Stimulated activated CD8-positive, alpha-beta memory T cell treated with anti-CD3 and anti-CD28 coated beads, Interleukin-4, amount 100 ng/mL, for 1 hour (primary cell): ENCODE measurements around the gene RHBDL2.
"Not testable (repeated sequence)": the region's sequence is repeated elsewhere in the genome, so short reads cannot be mapped to it uniquely, and the experiment has no call there.

Experiments used
- DNase-seq, 2 donors: peaks; one replicate each; pipeline ENCODE4 v3.0.0-alpha.2; 2020; ENCODE audit warnings: low read depth in 2 of 2, low spot score in 1 of 2

Gene RHBDL2

DNA sequence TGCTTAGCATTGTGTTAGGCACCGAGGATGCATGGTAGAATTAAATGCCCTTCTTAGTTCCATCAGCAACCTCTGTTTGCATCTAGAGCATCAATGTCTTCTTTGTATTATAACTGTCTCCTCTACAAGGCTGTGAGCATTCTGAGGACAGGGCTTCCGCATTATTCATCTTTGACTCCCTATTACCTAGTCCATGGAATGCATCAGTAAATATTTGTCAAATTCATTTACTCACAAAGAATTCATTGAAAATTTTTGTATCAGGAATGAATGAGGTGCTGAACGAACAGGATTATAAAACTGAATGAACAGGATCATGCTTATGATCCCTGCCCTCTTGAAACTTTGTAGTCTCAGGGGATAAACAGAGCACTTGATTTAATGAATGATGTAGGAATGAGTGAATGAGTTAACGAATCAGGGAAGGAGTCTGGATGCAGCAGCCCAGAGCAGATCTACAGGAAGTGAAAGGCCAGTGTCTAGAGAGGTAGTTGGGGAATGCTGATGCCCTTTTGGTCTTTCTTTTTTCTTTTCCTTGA is 2.8 kb downstream of the RHBDL2 start:
- no peak for DNase-seq

DNA sequence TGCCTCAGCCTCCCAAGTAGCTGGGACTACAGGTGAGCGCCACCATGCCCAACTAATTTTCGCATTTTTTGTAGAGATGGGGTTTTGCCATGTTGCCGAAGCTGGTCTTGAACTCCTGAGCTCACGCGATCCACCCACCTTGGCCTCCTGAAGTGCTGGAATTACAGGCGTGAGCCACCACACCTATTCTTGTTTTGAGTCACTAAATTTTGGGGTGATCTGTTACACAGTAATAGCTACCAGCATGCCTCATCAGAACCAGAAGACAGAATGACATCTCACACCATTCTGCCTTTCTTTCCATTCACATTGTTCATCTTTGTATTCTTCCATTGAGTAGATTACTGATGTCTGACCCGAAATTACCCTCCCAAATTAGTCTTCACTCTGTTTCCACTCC is 9.1 kb downstream of the RHBDL2 start:
- no peak for DNase-seq

DNA sequence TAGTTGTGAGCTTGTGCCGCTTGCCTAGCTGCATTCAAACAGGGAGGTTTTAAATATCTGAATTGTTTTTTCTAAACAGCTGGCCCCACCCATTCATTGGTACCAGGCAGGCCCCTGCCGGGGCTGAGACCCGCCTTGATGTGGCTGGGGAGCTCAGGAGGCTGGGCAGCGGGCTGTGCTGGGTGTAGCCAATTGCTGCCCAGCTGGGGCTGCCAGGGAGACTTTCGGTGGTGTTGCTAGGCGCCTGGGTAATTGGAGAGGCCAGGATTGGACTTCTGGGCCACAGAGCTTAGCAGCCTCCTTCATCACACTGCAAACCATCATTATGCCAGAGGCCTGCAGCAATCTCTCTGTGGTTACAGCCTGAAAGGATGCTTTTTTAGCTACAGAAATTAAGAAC is 12.2 kb downstream of the RHBDL2 start:
- DNase-seq: no peak

DNA sequence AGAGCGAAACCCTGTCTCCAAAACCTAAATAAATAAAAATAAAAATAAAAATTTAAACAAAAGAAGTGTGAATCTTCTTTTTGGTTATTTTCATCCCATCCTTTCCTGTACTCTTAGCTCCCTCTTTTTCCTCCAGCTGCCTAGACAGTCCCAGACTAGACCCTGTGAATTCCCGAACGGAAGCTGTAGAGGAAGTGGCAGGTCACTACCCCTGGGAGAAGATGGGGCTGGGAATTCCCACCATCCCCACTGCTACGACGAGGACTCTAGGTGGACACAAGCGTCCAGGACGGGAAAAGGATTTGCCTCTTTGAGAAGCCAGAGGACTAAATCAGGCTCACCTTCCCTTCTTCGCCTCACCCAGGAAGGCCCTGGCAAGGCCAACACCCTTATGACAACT is 12.6 kb downstream of the RHBDL2 start:
- DNase-seq: no peak

DNA sequence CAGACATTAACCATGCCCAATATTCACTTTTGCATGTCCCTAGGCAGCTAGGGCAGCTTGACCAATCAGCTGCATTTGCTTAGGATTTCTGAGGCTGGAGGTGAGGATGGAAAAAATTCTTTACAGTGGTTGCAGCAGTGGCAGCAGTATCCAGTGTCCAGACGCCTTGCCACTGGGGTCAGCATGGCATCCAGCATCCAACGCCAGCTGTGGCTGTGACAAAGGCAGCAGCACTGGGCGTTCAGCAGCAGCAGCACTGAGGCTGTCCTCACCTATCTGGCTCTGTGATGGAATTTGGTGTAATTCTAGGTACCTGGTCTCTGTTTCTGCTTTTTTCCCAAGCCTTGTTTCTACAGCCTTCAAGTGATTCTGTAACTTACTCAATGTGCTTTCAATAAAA is 15.5 kb downstream of the RHBDL2 start:
- DNase-seq: no peak

DNA sequence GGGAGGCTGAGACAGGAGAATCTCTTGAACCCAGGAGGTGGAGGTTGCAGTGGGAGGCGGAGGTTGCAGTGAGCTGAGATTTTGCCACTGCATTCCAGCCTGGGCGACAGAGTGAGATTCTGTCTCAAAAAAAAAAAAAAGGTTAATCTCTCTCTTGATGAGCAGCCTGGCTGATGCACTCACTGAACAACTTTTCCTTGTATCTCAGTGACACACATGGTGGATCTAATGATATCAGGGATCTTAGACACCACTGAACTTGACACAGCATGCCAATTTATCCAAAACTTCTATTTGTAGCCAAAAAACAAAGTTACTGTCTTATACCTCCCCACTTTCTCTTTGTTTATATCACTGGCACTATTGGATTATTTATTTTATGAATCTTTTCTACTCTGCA is 16.2 kb downstream of the RHBDL2 start:
- DNase-seq: no peak

DNA sequence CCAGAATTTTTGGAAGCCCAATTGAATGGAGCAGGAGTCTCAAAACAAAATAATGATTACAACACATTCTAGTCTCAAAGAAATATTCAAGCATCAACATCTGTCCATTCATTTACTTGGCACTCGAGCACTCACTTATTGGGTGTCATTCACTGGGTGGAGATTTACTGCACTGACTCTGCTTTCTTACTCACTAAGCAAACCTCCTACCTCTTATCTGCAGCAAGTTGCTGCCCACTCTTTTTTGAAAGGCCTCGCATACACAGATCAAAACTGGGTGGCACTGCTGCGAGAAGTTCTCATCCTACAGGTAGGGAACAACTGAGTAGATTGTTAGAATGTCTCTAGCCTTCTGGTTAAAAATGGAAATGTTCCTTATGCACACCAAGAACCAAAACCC is 18.0 kb downstream of the RHBDL2 start:
- DNase-seq: no peak

DNA sequence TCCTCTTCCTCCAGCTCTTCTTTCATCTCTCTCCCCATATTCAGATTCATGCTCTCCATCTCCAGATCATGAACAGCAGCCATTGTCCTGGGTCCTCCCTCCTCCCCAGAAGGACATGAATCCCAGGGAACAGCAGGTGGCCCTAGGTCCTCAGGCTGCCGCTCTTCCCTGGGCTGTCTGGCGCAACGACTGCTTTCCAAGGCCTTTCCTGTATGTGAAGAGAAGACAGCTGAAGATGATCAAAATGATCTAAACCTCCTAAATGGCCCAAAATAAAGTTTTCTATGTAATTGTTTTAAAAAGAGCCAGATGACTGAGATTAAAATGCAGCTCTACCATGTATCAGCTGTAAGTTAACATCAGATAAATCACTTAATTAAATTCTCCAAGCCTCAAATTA is 22.5 kb downstream of the RHBDL2 start:
- DNase-seq: no peak

DNA sequence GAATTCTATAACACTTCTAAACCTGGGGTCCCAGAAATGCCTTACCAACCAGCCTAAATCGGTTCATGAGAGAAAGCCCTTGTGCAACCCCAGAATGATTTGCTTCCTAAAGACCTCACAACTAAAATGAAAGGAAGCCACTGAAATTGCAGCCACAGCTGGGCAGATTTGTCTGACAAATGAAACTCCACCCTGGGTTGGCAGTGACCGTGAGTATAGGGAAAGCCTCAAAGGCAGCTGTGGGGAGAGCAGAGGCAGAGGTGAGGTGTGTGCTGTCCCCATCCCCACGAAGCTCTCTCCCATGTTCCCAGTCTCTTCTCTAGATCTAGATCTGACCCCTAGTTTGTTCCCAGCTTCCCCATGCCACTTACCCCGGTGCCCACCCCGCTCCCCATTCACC is 23.1 kb downstream of the RHBDL2 start:
- DNase-seq: no peak

DNA sequence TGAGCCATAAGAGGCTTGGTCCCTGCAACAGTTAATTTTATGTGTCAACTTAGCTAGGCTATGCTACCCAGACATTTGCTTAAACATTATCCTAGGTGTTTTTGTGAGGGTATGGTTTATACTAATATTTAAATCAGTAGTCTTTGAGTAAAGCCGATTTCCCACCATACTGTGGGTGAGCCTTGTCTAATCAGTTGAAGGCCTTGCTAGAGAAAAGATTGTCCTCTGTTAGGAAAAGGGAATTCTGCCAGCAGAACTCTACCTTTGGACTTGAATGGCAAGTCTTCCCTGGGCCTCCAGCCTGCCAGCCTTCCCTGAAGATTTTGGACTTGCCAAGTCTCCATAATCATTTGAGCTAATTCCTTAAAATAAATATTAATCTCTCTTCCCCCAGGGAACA is 23.9 kb downstream of the RHBDL2 start:
- DNase-seq: no peak

DNA sequence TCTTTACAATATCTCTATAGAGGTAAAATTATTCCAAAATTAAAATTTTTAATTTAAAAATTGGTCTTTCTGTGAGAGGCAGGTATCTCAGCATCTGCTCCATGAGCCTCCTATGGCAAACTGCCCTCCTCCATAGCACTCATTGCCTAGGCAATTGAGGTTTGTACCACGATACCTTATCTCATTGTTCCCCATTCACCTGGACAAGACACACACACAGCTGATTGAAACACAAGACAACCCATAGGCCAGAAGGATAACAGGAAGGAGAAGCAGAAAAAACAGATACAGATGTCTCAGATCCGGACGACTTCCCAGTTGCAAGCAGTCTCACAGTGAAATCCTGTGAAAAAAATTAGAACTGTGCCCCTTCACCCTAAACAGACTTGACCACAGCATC is 24.3 kb downstream of the RHBDL2 start:
- DNase-seq: no peak

DNA sequence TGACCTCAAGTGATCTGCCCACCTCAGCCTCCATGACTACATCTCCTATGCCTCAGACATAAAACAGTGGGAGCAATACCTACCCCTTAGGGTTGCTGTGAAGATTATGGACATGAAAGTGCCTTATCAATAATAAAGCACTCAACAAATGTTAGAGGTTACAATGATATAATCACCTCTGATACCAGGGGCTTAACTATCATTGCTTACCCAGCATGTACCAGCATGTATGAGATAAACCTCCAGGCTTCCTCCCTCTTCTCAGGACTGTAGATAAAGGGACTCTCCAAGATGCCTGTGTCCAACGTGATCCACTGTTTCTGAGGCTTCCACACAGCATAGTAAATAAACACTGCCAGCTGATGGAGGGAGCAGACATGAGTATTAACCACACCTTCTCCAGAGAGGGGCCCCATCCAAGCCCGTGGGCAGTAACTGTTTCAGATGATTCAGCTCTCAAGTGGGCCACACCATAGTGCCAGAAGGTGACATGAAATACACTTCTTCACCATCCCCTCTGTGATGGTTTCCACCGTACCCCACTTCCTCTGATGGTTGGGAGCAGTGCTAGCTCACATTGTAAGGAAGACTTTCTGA is 26.2 kb downstream of the RHBDL2 start:
- DNase-seq: no peak

DNA sequence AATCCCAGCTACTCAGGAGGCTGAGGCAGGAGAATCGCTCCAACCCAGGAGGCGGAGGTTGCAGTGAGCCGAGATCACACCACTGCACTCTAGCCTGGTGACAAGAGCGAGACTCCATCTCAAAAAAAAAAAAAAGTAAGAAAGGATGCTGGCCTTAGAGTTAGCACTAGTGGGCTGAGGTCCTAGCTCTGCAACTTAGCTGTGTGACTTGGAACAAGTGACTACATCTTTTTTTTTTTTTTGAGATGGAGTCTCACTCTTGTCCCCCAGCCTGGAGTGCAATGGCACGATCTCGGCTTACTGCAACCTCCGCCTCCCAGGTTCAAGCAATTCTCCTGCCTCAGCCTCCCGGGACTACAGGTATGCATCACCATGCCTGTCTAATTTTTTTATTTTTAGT is 26.7 kb downstream of the RHBDL2 start:
- DNase-seq: not testable (repeated sequence)

DNA sequence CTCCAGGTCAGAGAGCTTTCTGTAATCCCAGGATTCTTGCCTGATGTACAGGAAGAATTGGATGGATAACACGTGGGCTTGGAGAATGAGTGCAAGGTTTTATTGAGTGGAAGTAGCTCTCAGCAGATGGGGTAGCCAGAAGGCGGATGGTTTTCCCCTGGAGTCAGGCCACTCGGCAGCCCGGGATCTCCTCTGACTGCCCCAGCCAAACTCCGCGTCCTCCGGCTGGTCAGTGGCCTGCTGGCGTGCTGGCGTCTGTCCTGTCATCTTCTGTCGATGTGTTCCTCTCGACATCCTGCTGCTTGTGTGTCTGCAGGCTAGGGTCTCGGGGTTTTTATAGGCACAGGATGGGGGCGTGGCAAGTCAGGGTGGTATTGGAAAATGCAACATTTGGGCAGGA is 32.8 kb downstream of the RHBDL2 start:
- no peak for DNase-seq

DNA sequence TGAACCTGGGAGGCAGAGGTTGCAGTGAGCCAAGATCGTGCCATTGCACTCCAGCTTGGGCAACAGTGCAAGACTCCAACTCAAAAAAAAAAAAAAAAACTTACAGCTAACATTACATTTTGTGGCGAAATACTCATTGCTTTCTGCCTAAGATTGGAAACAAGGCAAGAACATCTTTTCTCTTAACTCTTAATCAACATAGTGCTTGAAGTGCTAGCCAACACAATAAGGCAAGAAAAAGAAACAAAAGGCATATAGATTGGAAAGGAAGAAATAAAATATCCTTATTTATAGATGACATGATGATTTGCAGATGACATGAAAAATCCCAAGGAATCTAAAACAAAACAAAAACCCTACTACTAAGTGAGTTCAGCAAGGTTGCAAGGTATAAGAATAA is 35.6 kb downstream of the RHBDL2 start:
- no peak for DNase-seq

DNA sequence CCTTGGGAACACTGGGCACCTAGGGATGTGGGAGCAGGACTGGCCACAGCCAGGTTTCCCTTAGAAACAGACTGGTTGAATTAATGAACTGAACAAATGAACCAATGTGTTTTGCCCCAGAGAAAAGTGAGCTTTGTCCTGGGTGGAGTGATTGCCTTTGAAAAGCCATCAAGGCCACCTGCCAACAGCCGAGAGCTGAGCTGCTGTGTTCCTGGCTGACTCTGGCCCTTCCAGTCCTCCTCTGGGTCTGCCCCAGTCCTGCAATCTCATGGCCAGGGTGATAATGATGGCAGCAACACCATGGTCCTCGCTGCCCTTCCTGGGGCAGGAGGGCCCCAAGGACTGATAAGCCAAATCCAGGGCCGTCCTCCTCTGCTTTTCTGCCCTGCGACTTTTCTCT is 42.1 kb downstream of the RHBDL2 start:
- DNase-seq: no peak

DNA sequence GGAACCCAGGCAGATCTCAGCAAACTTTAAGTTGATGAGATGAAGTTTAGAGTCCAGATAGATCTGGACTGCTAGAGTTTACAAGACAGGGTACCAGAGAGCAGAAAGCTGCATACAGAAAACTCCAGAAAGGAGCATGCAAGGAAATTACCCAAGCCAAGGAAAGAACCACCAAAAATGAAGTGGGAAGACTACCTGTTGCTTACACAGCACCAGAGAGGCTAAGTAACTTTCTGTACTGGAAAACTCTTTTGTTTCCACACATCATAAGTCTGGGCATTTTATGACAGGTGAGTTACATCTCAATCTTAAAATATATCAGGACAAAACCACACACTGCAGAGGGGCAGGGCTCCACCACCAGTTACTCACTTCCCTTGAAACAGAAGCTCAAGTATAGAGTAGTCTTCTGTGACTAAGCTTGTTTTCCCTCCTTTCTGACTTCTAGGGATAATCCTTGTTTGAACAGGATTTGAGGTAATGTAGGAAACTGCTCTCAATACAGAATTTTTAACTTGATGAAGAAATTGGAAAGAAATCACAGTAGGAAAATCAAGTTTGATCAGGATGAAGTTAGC is 42.9 kb downstream of the RHBDL2 start:
- DNase-seq: no peak

DNA sequence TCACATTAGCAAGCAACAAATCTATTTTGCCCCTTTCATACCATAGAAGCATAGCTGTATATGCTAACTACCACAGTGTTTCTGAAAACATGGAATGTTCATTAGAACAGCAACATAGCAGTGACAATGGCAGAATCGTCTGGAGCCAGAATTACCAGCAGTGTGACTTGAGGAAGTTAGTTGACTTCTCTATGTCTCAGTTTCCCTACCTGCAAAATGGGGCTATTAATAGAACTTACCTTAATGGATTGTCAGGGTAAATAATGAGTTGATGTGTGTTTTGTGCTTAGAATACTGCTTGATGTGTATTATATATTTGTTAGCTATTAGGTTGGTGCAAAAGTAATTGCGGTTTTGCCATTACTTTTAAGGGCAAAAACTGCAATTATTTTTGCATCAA is 45.5 kb downstream of the RHBDL2 start:
- no peak for DNase-seq

DNA sequence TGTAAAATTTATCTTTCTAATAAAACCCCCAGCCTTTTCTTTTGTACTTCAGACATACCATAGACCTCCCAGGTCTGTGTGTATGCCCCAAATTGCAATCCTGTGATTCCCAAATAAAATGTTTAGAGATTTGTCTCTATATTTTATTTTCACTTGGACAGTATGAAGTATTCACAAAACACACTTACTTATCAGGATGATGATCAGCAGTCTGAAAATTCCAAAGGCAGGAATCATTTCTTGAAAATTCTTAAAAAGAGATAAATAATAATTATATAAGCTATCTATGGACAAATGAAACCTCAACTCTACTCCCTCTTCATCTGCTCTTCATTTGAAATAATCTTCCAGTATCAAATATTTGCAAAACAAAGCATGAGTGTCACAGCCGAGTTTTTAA is 48.7 kb downstream of the RHBDL2 start:
- DNase-seq: no peak

DNA sequence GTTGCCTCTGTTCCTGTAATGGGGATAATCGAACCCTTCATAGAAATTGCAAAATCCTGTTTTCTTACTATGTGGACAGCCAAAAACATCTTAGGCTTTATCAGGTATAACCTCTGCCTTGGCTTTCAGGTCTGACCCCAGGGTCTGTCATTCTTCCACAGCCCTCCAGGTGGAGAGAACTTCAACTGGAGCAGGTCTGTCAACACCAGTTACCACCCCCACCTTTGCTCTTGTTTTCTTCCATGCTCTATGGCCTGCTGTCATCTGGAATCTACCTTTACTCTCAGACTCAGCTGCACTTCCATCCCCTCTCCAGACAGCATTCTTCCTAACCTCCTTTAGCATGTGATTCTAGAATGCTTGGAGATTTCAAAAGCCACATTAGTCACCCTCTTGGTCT is 49.9 kb downstream of the RHBDL2 start:
- DNase-seq: no peak

DNA sequence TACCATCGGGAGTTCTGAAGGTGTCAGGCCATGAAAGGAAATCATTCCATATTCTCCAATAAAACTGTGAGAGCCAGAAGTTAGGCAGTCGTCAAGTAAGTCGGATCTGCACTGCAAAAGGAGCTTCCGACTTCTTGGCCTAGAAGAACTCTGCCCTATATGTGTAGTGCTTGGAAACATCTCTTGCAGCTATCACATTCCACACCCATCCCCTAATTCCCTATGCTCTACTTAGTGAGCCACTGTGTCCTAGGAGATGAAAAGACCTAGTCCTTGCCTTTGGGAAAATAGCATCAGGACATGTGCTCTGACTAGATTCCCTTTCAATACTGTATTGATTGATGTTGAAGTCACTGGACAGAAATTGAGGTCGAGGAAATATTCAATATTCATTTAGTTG is 52.0 kb downstream of the RHBDL2 start:
- DNase-seq: no peak

DNA sequence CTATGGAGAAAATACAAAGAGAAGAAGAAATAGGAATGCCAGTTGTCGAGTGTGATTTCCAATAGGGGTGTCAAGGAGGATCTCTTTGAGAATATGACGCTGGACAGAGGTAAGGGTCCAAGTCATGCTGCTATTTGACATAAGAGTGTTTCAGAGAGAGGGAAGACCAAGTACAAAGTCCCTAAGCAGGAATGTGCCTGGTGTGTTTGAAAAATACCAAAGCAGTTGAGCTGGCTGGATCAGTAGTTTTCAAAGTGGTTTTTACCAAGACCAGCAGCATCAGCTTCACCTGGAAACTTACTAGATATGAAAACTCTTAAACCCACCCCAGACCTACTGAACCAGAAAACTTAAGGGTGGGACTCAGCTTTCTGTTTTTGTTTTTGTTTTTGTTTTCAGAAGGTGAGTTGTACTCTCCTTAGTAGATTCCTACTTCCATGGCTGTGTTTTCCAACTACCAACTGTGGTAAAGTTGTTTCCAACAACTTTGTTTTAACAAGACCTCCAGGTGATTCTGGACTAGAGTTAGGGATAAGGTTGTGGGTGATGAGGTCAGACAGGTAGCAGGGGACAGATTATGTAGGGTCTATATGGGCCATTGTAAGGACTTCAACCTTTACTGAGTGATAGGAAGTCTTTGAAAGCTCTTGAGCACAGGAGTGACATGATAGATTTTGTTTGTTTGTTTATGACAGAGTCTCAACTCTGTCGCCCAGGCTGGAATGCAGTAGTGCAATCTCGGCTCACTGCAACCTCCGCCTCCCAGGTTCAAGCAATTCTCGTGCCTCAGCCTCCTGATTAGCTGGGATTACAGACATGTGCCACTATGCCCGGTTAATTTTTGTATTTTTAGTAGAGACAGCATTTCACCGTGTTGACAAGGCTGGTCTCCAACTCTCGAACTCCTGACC is 53.0 kb downstream of the RHBDL2 start:
- no peak for DNase-seq
